Calu3 (cell line): ENCODE results near the gene POC1A. TPM values are rescaled to one million over a fixed set of nuclear protein-coding genes. Genes with fewer than 3 reads are reported as not detected.

Experiments
- BruUV-seq: library from RNA; stranded (reverse); fragments of 400-500 nt; replicated peaks from 2 replicates; lab custom pipeline; 2021; lab: Mats Ljungman, UMichigan
- CTCF ChIA-PET: fragments of 300-600 bp; sonication (Branson Sonifier 250); formaldehyde crosslinking; loops from one replicate; lab custom pipeline; 2022; ENCODE audit warnings: antibody characterized with exemption; lab: Charles Lee
- DNase-seq: peaks from one replicate; pipeline ENCODE4 v3.0.0; 2022
- H3K27ac Mint-ChIP-seq: one replicate; pipeline ENCODE4 v1.8.0; 2022; ENCODE audit warnings: mixed read lengths; ENCODE audit not compliant: unreplicated experiment
- H3K27me3 Mint-ChIP-seq: one replicate; pipeline ENCODE4 v1.8.0; 2022; ENCODE audit warnings: mixed read lengths; ENCODE audit not compliant: unreplicated experiment
- H3K36me3 Mint-ChIP-seq: one replicate; pipeline ENCODE4 v1.8.0; 2022; ENCODE audit warnings: mild to moderate bottlenecking, moderate library complexity, mixed read lengths; ENCODE audit not compliant: insufficient read depth, unreplicated experiment
- H3K4me1 Mint-ChIP-seq: one replicate; pipeline ENCODE4 v1.8.0; 2022; ENCODE audit warnings: mild to moderate bottlenecking, low read depth, mixed read lengths; ENCODE audit not compliant: unreplicated experiment
- H3K4me3 Mint-ChIP-seq: one replicate; pipeline ENCODE4 v1.8.0; 2022; ENCODE audit warnings: mild to moderate bottlenecking, low read depth, moderate library complexity, mixed read lengths; ENCODE audit not compliant: unreplicated experiment
- H3K9me3 Mint-ChIP-seq: one replicate; pipeline ENCODE4 v1.8.0; 2022; ENCODE audit warnings: low read depth, mixed read lengths; ENCODE audit not compliant: unreplicated experiment
- CTCF ChIP-seq: fragments of 200-600 bp; IDR thresholded peaks from one replicate; pipeline ENCODE4 v1.8.0; 2022; ENCODE audit warnings: antibody characterized with exemption; ENCODE audit not compliant: unreplicated experiment
- intact Hi-C: fragments of 100-400 bp; cut with micrococcal nuclease; formaldehyde crosslinking; loops from one replicate; pipeline ENCODE4 v1.10.0; 2022; ENCODE audit not compliant: unreplicated experiment
- total RNA-seq: library from RNA; stranded (reverse); gene quantifications from 2 replicates; pipeline ENCODE4 v1.2.3, GENCODE V29; 2022

The POC1A gene
- total RNA-seq, 1 experiment from 2014 or later, result 26.9 TPM

DNA sequence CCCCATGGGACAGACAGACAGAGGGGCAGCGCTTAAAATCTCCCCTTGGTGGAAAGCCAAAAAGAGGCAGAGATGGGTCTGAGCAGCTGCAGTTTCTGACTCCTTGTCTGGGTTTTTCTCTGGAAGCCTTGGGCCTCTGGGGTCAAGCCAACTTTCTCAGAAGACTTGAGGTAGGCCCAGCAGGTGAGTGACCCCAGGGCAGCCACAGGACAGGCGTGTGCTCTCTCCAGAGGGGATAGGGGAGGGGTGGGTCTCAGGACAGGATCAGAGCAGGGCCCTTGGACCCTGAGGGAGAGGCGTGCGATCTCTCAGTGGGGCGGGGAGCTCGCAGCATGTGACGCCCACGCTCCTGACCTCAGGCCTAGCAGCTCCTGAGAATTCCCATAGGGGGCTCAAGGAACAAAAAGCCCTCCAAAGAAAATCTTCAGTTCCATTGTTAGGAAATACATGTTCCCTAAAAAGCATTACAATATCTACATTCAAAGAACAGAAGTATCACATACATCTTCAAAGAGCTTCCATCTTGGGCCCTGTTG lies 63.2 kb downstream of the POC1A start:
- Mint-ChIP-seq H3K36me3 (no peaks in the 10 kb centered on the region), H3K4me3 (no peak overlapping the region), H3K27me3 (no peaks in the 10 kb centered on the region), H3K27ac (no peak overlapping the region), H3K4me1 (no peaks in the 10 kb centered on the region), H3K9me3 (no peaks in the 10 kb centered on the region)
- intact Hi-C loops, result no loop called here
- CTCF ChIA-PET, result no interaction called here
- BruUV-seq, result no TSS peak
- no peak for TF ChIP-seq CTCF
- DNase-seq, result no peak

DNA sequence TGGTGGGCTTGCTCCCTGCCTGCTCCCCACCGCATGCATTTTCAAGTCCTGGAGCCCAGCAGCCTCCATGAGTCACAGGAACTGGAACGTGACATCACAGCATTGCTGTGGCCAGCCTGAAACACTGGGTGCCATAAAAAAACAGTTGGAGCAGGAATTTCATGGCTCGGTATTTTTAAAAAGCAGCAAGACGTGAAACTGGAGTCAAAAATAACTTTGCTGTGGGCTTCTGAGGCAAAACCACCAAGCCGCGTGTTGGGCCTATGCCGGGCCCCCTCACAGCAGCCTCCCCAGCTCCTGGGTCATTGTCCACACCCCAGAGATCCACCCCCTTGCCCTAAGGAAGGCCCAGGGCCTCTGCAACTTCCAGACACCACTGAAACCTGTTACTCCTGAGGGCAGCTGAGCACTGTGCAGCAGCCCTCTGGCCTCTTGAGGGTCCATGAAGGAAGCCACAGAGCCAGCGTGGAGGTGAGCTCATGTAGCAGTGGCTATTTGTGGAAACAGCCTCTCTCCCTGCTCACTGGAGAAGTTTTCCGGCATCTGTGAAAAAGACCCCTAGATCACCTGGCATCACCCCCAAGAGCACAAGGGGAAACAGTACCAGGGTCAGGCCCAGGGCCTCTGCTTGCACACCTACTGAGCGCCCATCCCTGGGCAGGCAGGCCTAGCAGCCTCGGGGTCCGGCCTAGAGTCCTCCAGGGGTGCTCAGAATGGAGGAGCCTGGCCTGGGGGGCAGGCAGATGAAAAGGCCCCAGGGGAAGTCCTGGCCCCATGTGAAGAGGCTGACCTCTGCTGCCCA lies 63.9 kb downstream of the POC1A start:
- intact Hi-C loops, result no loop called here
- CTCF ChIA-PET, result no interaction called here

DNA sequence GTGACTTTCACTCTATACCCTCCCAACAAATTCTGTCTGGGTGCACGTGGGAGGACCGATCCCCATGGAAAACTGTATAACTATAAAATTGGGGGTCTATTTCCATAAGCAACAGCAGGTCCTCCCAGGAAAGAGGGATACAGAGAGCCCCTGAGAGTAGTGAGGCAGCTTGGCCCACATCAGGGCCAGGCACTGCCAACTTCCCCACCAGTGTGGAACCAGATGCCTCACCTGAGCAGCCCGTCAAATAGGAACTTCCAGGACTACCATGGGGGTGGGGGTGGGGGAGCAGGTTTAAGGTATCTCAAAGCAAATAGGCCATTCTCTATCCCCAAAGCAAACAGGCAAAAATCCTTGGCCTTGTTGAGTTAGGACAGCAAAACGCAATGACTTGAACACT lies 64.5 kb downstream of the POC1A start:
- H3K4me3 Mint-ChIP-seq, result no peak overlapping the region
- no peaks in the 10 kb centered on the region for H3K27me3 Mint-ChIP-seq
- H3K9me3 Mint-ChIP-seq, result no peaks in the 10 kb centered on the region
- BruUV-seq, result no TSS peak
- no peak overlapping the region for H3K27ac Mint-ChIP-seq
- no peaks in the 10 kb centered on the region for H3K36me3 Mint-ChIP-seq
- no peaks in the 10 kb centered on the region for H3K4me1 Mint-ChIP-seq
- no peak for DNase-seq
- CTCF ChIA-PET, result no interaction called here
- intact Hi-C loops, result no loop called here
- no peak for TF ChIP-seq CTCF

More for the DNA sequence above, 63.9 kb downstream of the POC1A start:
- no peak for DNase-seq
- TF ChIP-seq CTCF, result no peak
- Mint-ChIP-seq H3K4me1 (no peaks in the 10 kb centered on the region), H3K36me3 (no peaks in the 10 kb centered on the region), H3K9me3 (no peaks in the 10 kb centered on the region), H3K4me3 (no peak overlapping the region), H3K27ac (no peak overlapping the region), H3K27me3 (no peaks in the 10 kb centered on the region)
- no TSS peak for BruUV-seq

GRCh38 chr3:52088445-52089367 lies 65.5 kb downstream of the POC1A start:
- CTCF ChIA-PET, result interaction anchor here (1.2 kb wide), 1 partner anchor 11 kb away, joined by 3 read pairs; no protein-coding TSS in a partner anchor
- Mint-ChIP-seq H3K27ac (no peak overlapping the region), H3K36me3 (no peaks in the 10 kb centered on the region), H3K4me1 (no peaks in the 10 kb centered on the region), H3K27me3 (no peaks in the 10 kb centered on the region), H3K9me3 (no peaks in the 10 kb centered on the region), H3K4me3 (no peak overlapping the region)
- TF ChIP-seq CTCF, result no peak
- no peak for DNase-seq
- intact Hi-C loops, result no loop called here
- no TSS peak for BruUV-seq
